Endothelial cell of umbilical vein (primary cell): ENCODE results near the gene MAPT. TPM values are rescaled to one million over a fixed set of nuclear protein-coding genes. Genes with fewer than 3 reads are reported as not detected.
"Not testable (repeated sequence)": the region's sequence is repeated elsewhere in the genome, so short reads cannot be mapped to it uniquely, and the experiment has no call there.

Source experiments
- BruUV-seq: library from RNA; stranded (reverse); fragments of 400-500 nt; replicated peaks from 2 replicates; lab custom pipeline; 2021; lab: Mats Ljungman, UMichigan
- CTCF ChIA-PET: fragments of 300-600, 350-600 bp; sonication (Branson Sonifier 250); formaldehyde crosslinking; loops from one replicate; lab custom pipeline; 2021; ENCODE audit warnings: antibody characterized with exemption, inconsistent platforms; lab: Charles Lee
- POLR2A ChIA-PET: fragments of 300-600, 350-600 bp; sonication (Branson Sonifier 250); formaldehyde crosslinking; loops from one replicate; lab custom pipeline; 2021; ENCODE audit warnings: antibody characterized with exemption, inconsistent platforms; lab: Charles Lee
- DNase-seq: peaks from one replicate; pipeline ENCODE4 v3.0.0-alpha.2; 2011; ENCODE audit warnings: low read depth, low spot score
- FAIRE-seq: peaks from 2 replicates; lab custom pipeline; 2011; peaks lifted over from hg19 to GRCh38; lab: Jason Lieb, UNC
- H2AFZ ChIP-seq: 2 replicates; pipeline ENCODE4 v1.6.0; 2012; ENCODE audit warnings: low read depth, low read length, control low read depth, inconsistent platforms
- H3K27ac ChIP-seq: 2 replicates; pipeline ENCODE4 v1.5.1; 2011; ENCODE audit warnings: low read depth, mild to moderate bottlenecking, control low read depth, low read length, moderate library complexity; ENCODE audit not compliant: insufficient read depth
- H3K27me3 ChIP-seq, 2 experiments: 2 replicates each; pipeline versions ENCODE4 v1.6.0 to v1.6.1; 2011; ENCODE audit warnings: low read length in 2 of 2, mixed read lengths in 1 of 2; ENCODE audit not compliant: control insufficient read depth in 2 of 2, insufficient read depth in 2 of 2
- H3K36me3 ChIP-seq, 2 experiments: 2 replicates in 1 of 2; 3 replicates in 1 of 2; pipeline ENCODE4 v1.5.1; 2011; ENCODE audit warnings: low read length in 2 of 2, mild to moderate bottlenecking in 1 of 2, moderate library complexity in 1 of 2; ENCODE audit not compliant: control insufficient read depth in 2 of 2, insufficient read depth in 2 of 2; ENCODE audit errors: extremely low read depth in 1 of 2
- H3K4me1 ChIP-seq: 3 replicates; pipeline ENCODE4 v1.5.1; 2011; ENCODE audit warnings: mild to moderate bottlenecking, low read length; ENCODE audit not compliant: control insufficient read depth, insufficient read depth; ENCODE audit errors: extremely low read depth
- H3K4me2 ChIP-seq: 2 replicates; pipeline ENCODE4 v1.6.1; 2011; ENCODE audit warnings: low read length, control low read depth, mixed read lengths; ENCODE audit not compliant: insufficient read depth
- H3K4me3 ChIP-seq, 3 experiments: fragments of 200-600 bp in 1 of 3; sonication (generic), shearing (Covaris generic) in 1 of 3; replicated peaks in 1 of 3; 2 replicates each; pipeline ENCODE4 v1.5.1; 2011 to 2016; ENCODE audit warnings: control low read depth in 3 of 3, low read length in 3 of 3, mild to moderate bottlenecking in 2 of 3, inconsistent platforms in 1 of 3, low read depth in 1 of 3, moderate library complexity in 1 of 3; ENCODE audit not compliant: insufficient read depth in 1 of 3
- H3K79me2 ChIP-seq: 2 replicates; pipeline ENCODE4 v1.6.0; 2012; ENCODE audit warnings: low read length, inconsistent platforms; ENCODE audit not compliant: control insufficient read depth, insufficient read depth
- H3K9ac ChIP-seq: replicated peaks from 2 replicates; pipeline ENCODE3; 2011; ENCODE audit warnings: low read length, control low read depth; ENCODE audit not compliant: insufficient read depth; ENCODE audit errors: extremely low read depth
- H3K9me1 ChIP-seq: replicated peaks from 3 replicates; pipeline ENCODE4 v1.6.0; 2011; ENCODE audit warnings: mild to moderate bottlenecking, low read length; ENCODE audit not compliant: control insufficient read depth, insufficient read depth; ENCODE audit errors: extremely low read depth
- H3K9me3 ChIP-seq: replicated peaks from 2 replicates; pipeline ENCODE4 v1.5.1; 2012; ENCODE audit warnings: low read length, inconsistent platforms; ENCODE audit not compliant: control insufficient read depth, insufficient read depth
- H4K20me1 ChIP-seq: replicated peaks from 2 replicates; pipeline ENCODE3; 2011; ENCODE audit warnings: mild to moderate bottlenecking, low read length; ENCODE audit not compliant: control insufficient read depth, insufficient read depth; ENCODE audit errors: extremely low read depth
- EZH2 ChIP-seq: IDR thresholded peaks from 2 replicates; pipeline ENCODE4 v1.6.1; 2012; ENCODE audit warnings: borderline replicate concordance, low read depth, mild to moderate bottlenecking, moderate library complexity, low read length, inconsistent platforms; ENCODE audit not compliant: severe bottlenecking
- FOS ChIP-seq: IDR thresholded peaks from 2 replicates; pipeline ENCODE4 v1.6.1; 2011; ENCODE audit warnings: mild to moderate bottlenecking, low read length, moderate library complexity, borderline replicate concordance; ENCODE audit not compliant: insufficient read depth
- GATA2 ChIP-seq: IDR thresholded peaks from 2 replicates; pipeline ENCODE4 v1.7.0; 2011; ENCODE audit warnings: low read depth, mild to moderate bottlenecking, moderate library complexity, mixed read lengths, low read length; ENCODE audit not compliant: insufficient read length, insufficient read depth
- JUN ChIP-seq: IDR thresholded peaks from 2 replicates; pipeline ENCODE4 v1.6.1; 2011; ENCODE audit warnings: borderline replicate concordance, low read depth; ENCODE audit not compliant: insufficient read length, insufficient read depth
- MAX ChIP-seq: IDR thresholded peaks from 2 replicates; pipeline ENCODE4 v1.6.1; 2011; ENCODE audit not compliant: insufficient read depth, insufficient read length
- MYC ChIP-seq: IDR thresholded peaks from one replicate; pipeline ENCODE4 v1.6.1; 2011; ENCODE audit warnings: mild to moderate bottlenecking, low read depth, low read length
- POLR2A ChIP-seq: IDR thresholded peaks from 2 replicates; pipeline ENCODE4 v1.6.1; 2012; ENCODE audit warnings: low read depth, mild to moderate bottlenecking, control low read depth, low read length
- POLR2AphosphoS5 ChIP-seq: IDR thresholded peaks from 2 replicates; pipeline ENCODE4 v1.6.1; 2012; ENCODE audit warnings: low read depth, mild to moderate bottlenecking, control low read depth, low read length, moderate library complexity; ENCODE audit not compliant: insufficient read depth
- dilution Hi-C: fragments of 300-500 bp; cut with MboI; formaldehyde crosslinking; loops from one replicate; pipeline ENCODE4 v1.15.0; 2019; ENCODE audit warnings: low sequenced_read_pairs; ENCODE audit not compliant: extremely low pct_ligation_motif_present
- intact Hi-C: fragments of 100-400 bp; cut with micrococcal nuclease; formaldehyde crosslinking; loops from one replicate; pipeline ENCODE4 v1.10.0; 2022
- polyA plus RNA-seq, 4 experiments: library from polyadenylated mRNA; depleted of rRNA in 3 of 4; stranded (reverse) in 3 of 4; unstranded in 1 of 4; fragments of >200 nt; gene quantifications; 2 replicates each; pipeline versions ENCODE4 v1.2.1 to v1.2.3, GENCODE V29; 2011 to 2012; ENCODE audit warnings: missing spikeins in 1 of 4
- total RNA-seq: library from RNA; stranded (reverse); gene quantifications from 2 replicates; pipeline ENCODE4 v1.2.3, GENCODE V29; 2021
- TF ChIP-seq, protein P1 (sequence below), 2 donors: IDR thresholded peaks; 1 replicate in 1 of 2; 2 replicates in 1 of 2; pipeline ENCODE4 v1.5.1; 2011; ENCODE audit warnings: low read length in 2 of 2, mild to moderate bottlenecking in 2 of 2, moderate library complexity in 2 of 2, control low read depth in 1 of 2, inconsistent platforms in 1 of 2, low read depth in 1 of 2; ENCODE audit not compliant: insufficient read depth in 1 of 2; ENCODE audit errors: extremely low read depth in 1 of 2

Gene MAPT
- total and polyA plus RNA-seq, 2 donors (not counting 3 experiments of a cell fraction or from before 2014, with no cell fraction given) = 0.04 to 0.51 TPM

DNA sequence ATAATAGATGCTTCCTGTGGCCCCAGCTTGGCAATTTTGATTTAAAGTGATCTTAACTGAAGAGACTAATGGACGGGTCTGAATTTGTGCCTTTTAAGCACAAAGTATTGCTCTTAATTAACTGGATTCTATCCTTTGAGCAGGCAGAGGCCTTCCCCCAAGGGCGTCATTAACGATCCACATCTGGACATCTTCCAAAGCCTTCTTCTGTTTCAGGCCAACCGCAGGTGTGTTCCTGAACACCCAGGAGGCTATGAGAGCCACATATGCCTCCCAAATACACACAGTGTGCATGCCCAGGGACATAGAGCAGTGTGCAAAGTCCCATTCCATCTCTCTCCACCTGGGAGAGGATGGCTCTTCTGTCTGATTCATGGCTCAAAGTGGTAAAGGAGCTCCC is 42.3 kb downstream of the MAPT start:
- Histone ChIP-seq H3K4me1 (no peaks in the 10 kb centered on the region), H3K9me3 (no peaks in the 10 kb centered on the region), H3K36me3 (no peaks in the 10 kb centered on the region), H3K4me2 (no peak overlapping the region), H3K27me3 (peaks cover 5 to 11% of the 10 kb centered on the region in 2 experiments), H3K9ac (no peak overlapping the region), H3K79me2 (no peaks in the 10 kb centered on the region), H3K27ac (no peak overlapping the region), H3K9me1 (no peaks in the 10 kb centered on the region), H3K4me3 (no peak overlapping the region), H2AFZ (no peak overlapping the region), H4K20me1 (no peaks in the 10 kb centered on the region)
- dilution Hi-C loops (no loop called here), intact Hi-C loops (no loop called here)
- ChIA-PET POLR2A (no interaction called here), CTCF (interaction anchor here (6.6 kb wide), 1 partner anchor 13 kb away, joined by 34 read pairs; no protein-coding TSS in a partner anchor)
- no peak for TF ChIP-seq POLR2AphosphoS5
- TF ChIP-seq MYC = no peak
- TF ChIP-seq FOS = no peak
- TF ChIP-seq, protein P1, sequence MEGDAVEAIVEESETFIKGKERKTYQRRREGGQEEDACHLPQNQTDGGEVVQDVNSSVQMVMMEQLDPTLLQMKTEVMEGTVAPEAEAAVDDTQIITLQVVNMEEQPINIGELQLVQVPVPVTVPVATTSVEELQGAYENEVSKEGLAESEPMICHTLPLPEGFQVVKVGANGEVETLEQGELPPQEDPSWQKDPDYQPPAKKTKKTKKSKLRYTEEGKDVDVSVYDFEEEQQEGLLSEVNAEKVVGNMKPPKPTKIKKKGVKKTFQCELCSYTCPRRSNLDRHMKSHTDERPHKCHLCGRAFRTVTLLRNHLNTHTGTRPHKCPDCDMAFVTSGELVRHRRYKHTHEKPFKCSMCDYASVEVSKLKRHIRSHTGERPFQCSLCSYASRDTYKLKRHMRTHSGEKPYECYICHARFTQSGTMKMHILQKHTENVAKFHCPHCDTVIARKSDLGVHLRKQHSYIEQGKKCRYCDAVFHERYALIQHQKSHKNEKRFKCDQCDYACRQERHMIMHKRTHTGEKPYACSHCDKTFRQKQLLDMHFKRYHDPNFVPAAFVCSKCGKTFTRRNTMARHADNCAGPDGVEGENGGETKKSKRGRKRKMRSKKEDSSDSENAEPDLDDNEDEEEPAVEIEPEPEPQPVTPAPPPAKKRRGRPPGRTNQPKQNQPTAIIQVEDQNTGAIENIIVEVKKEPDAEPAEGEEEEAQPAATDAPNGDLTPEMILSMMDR (IDR thresholded peaks at IDR 0.05; ENCODE audit: extremely low read depth in 1 of 2, insufficient read depth in 1 of 2, low read depth in 1 of 2, low read length in 2 of 2) = no peak
- no peak for TF ChIP-seq JUN
- TF ChIP-seq GATA2 = no peak
- TF ChIP-seq POLR2A = no peak
- no peak for TF ChIP-seq EZH2
- no peak for TF ChIP-seq MAX
- FAIRE-seq (no peak), DNase-seq (no peak)
- no TSS peak for BruUV-seq

DNA sequence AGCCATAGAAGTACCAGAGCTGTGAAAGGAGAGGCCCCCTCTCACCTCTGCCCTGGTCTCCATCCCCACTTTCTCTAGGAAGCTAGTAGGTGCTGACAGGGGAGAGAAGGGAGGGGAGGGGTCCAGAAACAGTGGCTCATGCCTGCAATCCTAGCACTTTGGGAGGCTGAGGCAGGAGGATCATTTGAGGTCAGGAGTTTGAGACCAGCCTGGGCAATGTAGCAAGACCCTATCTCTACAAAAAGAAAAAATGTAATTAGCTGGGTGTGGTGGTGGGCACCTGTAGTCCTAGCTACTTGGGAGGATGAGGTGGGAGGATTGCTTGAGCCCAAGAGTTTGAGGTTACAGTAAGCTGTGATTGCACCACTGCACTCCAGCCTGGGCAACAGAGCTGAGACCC is 42.8 kb downstream of the MAPT start:
- FAIRE-seq, H3K27ac ChIP-seq, H3K9ac ChIP-seq, H4K20me1 ChIP-seq, BruUV-seq, intact Hi-C loops, H2AFZ ChIP-seq, dilution Hi-C loops, H3K4me2 ChIP-seq, H3K36me3 ChIP-seq, DNase-seq, H3K4me3 ChIP-seq, H3K79me2 ChIP-seq, H3K4me1 ChIP-seq, POLR2A ChIA-PET, H3K9me3 ChIP-seq, H3K9me1 ChIP-seq: not testable (repeated sequence)
- H3K27me3 ChIP-seq = peaks cover 5 to 11% of the 10 kb centered on the region in 2 experiments
- CTCF ChIA-PET = interaction anchor here (0.7 to 6.6 kb wide), 2 partner anchors 12 to 297 kb away, joined by 3 to 34 read pairs; no protein-coding TSS in a partner anchor
